HepG2 (cell line): ENCODE data around the gene CAMSAP2. TPM values are rescaled to one million over a fixed set of nuclear protein-coding genes. Genes with fewer than 3 reads are reported as not detected.

Source experiments
- ATAC-seq: fragments of 200-7000 bp; cut with Tn5 transposase; 3 replicates; pipeline ENCODE4 v1.9.1; 2020; ENCODE audit warnings: mild to moderate bottlenecking, moderate library complexity
- BruUV-seq: library from RNA; stranded (reverse); fragments of 400-500 nt; replicated peaks from 2 replicates; lab custom pipeline; 2021; lab: Mats Ljungman, UMichigan
- CTCF ChIA-PET: fragments of 300-600 bp; formaldehyde crosslinking; extraction: SDS; loops from one replicate; lab custom pipeline; 2021; ENCODE audit warnings: low total read pairs, inconsistent platforms, low intra/inter-chr PET ratio; lab: Yijun Ruan, JAX
- POLR2A ChIA-PET: fragments of 350-600 bp; sonication (Branson Sonifier 250); formaldehyde crosslinking; loops from one replicate; lab custom pipeline; 2020; ENCODE audit warnings: antibody characterized with exemption, inconsistent platforms; lab: Yijun Ruan, JAX
- DNase-seq: peaks from one replicate; pipeline ENCODE4 v3.0.0-alpha.2; 2015; ENCODE audit warnings: low spot score
- FAIRE-seq: peaks from 3 replicates; lab custom pipeline; 2011; peaks lifted over from hg19 to GRCh38; lab: Jason Lieb, UNC
- H2AFZ ChIP-seq: one replicate; pipeline ENCODE4 v1.6.1; 2011; ENCODE audit warnings: low read length, inconsistent platforms
- H3K27ac ChIP-seq: fragments of 300-600 bp; 3 replicates; pipeline ENCODE4 v1.8.0; 2011; ENCODE audit warnings: mixed run types, mild to moderate bottlenecking, mixed read lengths, low read length, inconsistent platforms; ENCODE audit not compliant: insufficient read depth; ENCODE audit errors: extremely low read length
- H3K27me3 ChIP-seq, 2 experiments: fragments of 200-600 bp in 1 of 2; 2 replicates in 1 of 2; 3 replicates in 1 of 2; pipeline versions ENCODE4 v1.6.0 to v1.8.0; 2011; ENCODE audit warnings: low read length in 2 of 2, mild to moderate bottlenecking in 2 of 2, moderate library complexity in 2 of 2, inconsistent platforms in 1 of 2; ENCODE audit not compliant: insufficient read depth in 2 of 2, control insufficient read depth in 1 of 2
- H3K36me3 ChIP-seq, 2 experiments: fragments of 200-600 bp in 1 of 2; replicated peaks in 1 of 2; 2 replicates in 1 of 2; 3 replicates in 1 of 2; pipeline versions ENCODE4 v1.5.1 to v1.8.0; 2011; ENCODE audit warnings: low read length in 2 of 2, inconsistent platforms in 1 of 2; ENCODE audit not compliant: insufficient read depth in 2 of 2, control insufficient read depth in 1 of 2
- H3K4me1 ChIP-seq: 2 replicates; pipeline ENCODE4 v1.5.1; 2012; ENCODE audit warnings: low read length, inconsistent platforms; ENCODE audit not compliant: insufficient read depth
- H3K4me2 ChIP-seq: 2 replicates; pipeline ENCODE4 v1.6.0; 2011; ENCODE audit warnings: low read depth, low read length, inconsistent platforms
- H3K4me3 ChIP-seq, 3 experiments: fragments of 200-600 bp in 1 of 3; sonication (generic), shearing (Covaris generic) in 1 of 3; replicated peaks in 1 of 3; 2 replicates each; pipeline ENCODE4 v1.5.1; 2011 to 2016; ENCODE audit warnings: low read length in 3 of 3, inconsistent platforms in 2 of 3, low read depth in 2 of 3, mild to moderate bottlenecking in 2 of 3, control low read depth in 1 of 3, mixed read lengths in 1 of 3; ENCODE audit not compliant: insufficient read depth in 1 of 3
- H3K79me2 ChIP-seq: one replicate; pipeline ENCODE4 v1.6.1; 2011; ENCODE audit warnings: low read length, inconsistent platforms; ENCODE audit not compliant: insufficient read depth
- H3K9ac ChIP-seq: 2 replicates; pipeline ENCODE4 v1.6.0; 2011; ENCODE audit warnings: mild to moderate bottlenecking, low read depth, low read length, inconsistent platforms; ENCODE audit not compliant: insufficient read depth
- H3K9me3 ChIP-seq: 2 replicates; pipeline ENCODE4 v1.5.1; 2012; ENCODE audit warnings: mild to moderate bottlenecking, low read length
- H4K20me1 ChIP-seq: 2 replicates; pipeline ENCODE4 v1.6.0; 2011; ENCODE audit warnings: inconsistent platforms, mild to moderate bottlenecking, low read length, moderate library complexity; ENCODE audit not compliant: insufficient read depth
- GABPB1 ChIP-seq: IDR thresholded peaks from 2 replicates; pipeline ENCODE4 v1.6.1; 2016; ENCODE audit warnings: mild to moderate bottlenecking, missing genetic modification reagents, moderate library complexity, missing compliant biosample characterization
- GPN1 ChIP-seq: sonication (generic); formaldehyde crosslinking; IDR thresholded peaks from 2 replicates; pipeline ENCODE4 v1.5.1; 2020; ENCODE audit warnings: missing genetic modification reagents, borderline replicate concordance
- HOXA9 ChIP-seq: sonication (generic); formaldehyde crosslinking; IDR thresholded peaks from 2 replicates; pipeline ENCODE4 v1.8.1; 2022; ENCODE audit warnings: missing genetic modification reagents, mild to moderate bottlenecking, moderate library complexity, borderline replicate concordance
- MED13 ChIP-seq: sonication (generic); formaldehyde crosslinking; IDR thresholded peaks from 2 replicates; pipeline ENCODE4 v1.5.0; 2020; ENCODE audit warnings: missing genetic modification reagents
- NFYC ChIP-seq: IDR thresholded peaks from 2 replicates; pipeline ENCODE4 v1.6.1; 2016; ENCODE audit warnings: missing genetic modification reagents, missing compliant biosample characterization
- NR2F6 ChIP-seq, 2 experiments: IDR thresholded peaks; 2 replicates each; pipeline ENCODE4 v1.6.1; 2016; ENCODE audit warnings: antibody characterized with exemption in 1 of 2, mild to moderate bottlenecking in 1 of 2
- SIX1 ChIP-seq: sonication (generic); formaldehyde crosslinking; IDR thresholded peaks from 2 replicates; pipeline ENCODE4 v1.4.0; 2020; ENCODE audit warnings: missing genetic modification reagents, borderline replicate concordance
- SMARCE1 ChIP-seq: fragments of 450-650 bp; IDR thresholded peaks from 2 replicates; pipeline ENCODE4 v1.6.1; 2017; ENCODE audit warnings: borderline replicate concordance
- SP5 ChIP-seq: IDR thresholded peaks from 2 replicates; pipeline ENCODE4 v1.6.1; 2016; ENCODE audit warnings: low read depth, borderline replicate concordance
- TRIM24 ChIP-seq: sonication (generic); formaldehyde crosslinking; IDR thresholded peaks from 2 replicates; pipeline ENCODE4 v1.8.0; 2022; ENCODE audit warnings: mild to moderate bottlenecking, missing genetic modification reagents
- ZMYM2 ChIP-seq: sonication (generic); formaldehyde crosslinking; IDR thresholded peaks from 2 replicates; pipeline ENCODE4 v1.8.0; 2022; ENCODE audit warnings: mild to moderate bottlenecking, missing genetic modification reagents
- ZNF317 ChIP-seq: sonication (generic); formaldehyde crosslinking; IDR thresholded peaks from 2 replicates; pipeline ENCODE4 v1.5.0; 2020; ENCODE audit warnings: mild to moderate bottlenecking, missing genetic modification reagents
- ZNF687 ChIP-seq: sonication (generic); formaldehyde crosslinking; IDR thresholded peaks from 2 replicates; pipeline ENCODE4 v1.5.1; 2020; ENCODE audit warnings: mild to moderate bottlenecking, missing genetic modification reagents, moderate library complexity
- ZNF703 ChIP-seq: sonication (generic); formaldehyde crosslinking; IDR thresholded peaks from 2 replicates; pipeline ENCODE4 v1.5.1; 2020; ENCODE audit warnings: missing genetic modification reagents, mild to moderate bottlenecking, moderate library complexity, borderline replicate concordance
- ZNF713 ChIP-seq: sonication (generic); formaldehyde crosslinking; IDR thresholded peaks from 2 replicates; pipeline ENCODE4 v1.4.0; 2020; ENCODE audit warnings: mild to moderate bottlenecking, missing genetic modification reagents
- WGBS: methylation state at CpG from one replicate; pipeline ENCODE4 v1.1.6; 2017; ENCODE audit warnings: low lambda C conversion rate; 5-methylcytosine and 5-hydroxymethylcytosine counted together
- in situ Hi-C: cut with HindIII; loops from 2 replicates; pipeline ENCODE4 v1.10.0; 2017; ENCODE audit warnings: low pct_unique_long_range_greater_than_20kb; ENCODE audit not compliant: extremely low pct_ligation_motif_present
- intact Hi-C: fragments of 100-400 bp; cut with micrococcal nuclease; formaldehyde crosslinking; loops from one replicate; pipeline ENCODE4 v1.10.0; 2022; ENCODE audit not compliant: unreplicated experiment
- polyA plus RNA-seq, 8 experiments: library from polyadenylated mRNA; depleted of rRNA in 3 of 8; stranded (reverse) in 7 of 8; unstranded in 1 of 8; fragments of >200 nt; fragmentation: Illumina TruSeq in 4 of 8; extraction: Trizol in 4 of 8; gene quantifications; 2 replicates each; pipeline versions ENCODE4 v1.2.1 to v1.2.3, GENCODE V29; 2011 to 2016; ENCODE audit warnings: low read depth in 4 of 8, missing spikeins in 1 of 8, mixed read lengths in 1 of 8; ENCODE audit not compliant: insufficient read depth in 1 of 8
- total RNA-seq, 5 experiments: library from RNA; depleted of rRNA; stranded (reverse); fragments of >200 nt; fragmentation: Illumina TruSeq; extraction: Trizol; gene quantifications; 2 replicates each; pipeline ENCODE4 v1.2.3, GENCODE V29; 2016; ENCODE audit warnings: low read depth in 1 of 5
- TF ChIP-seq, protein P1 (sequence below): sonication (generic); formaldehyde crosslinking; IDR thresholded peaks from 2 replicates; pipeline ENCODE4 v1.5.0; 2020; ENCODE audit warnings: missing genetic modification reagents, mild to moderate bottlenecking, borderline replicate concordance
- TF ChIP-seq, protein P2 (sequence below): sonication (generic); formaldehyde crosslinking; IDR thresholded peaks from 2 replicates; pipeline ENCODE4 v1.8.1; 2023; ENCODE audit warnings: mild to moderate bottlenecking, missing genetic modification reagents
- TF ChIP-seq, protein P3 (sequence below): sonication (generic); formaldehyde crosslinking; IDR thresholded peaks from 2 replicates; pipeline ENCODE4 v1.8.1; 2023; ENCODE audit warnings: missing genetic modification reagents, mild to moderate bottlenecking, borderline replicate concordance

Gene CAMSAP2
- total and polyA plus RNA-seq, 2 of the 13 experiments (the other 11 are each of a cell fraction or from before 2014, with no cell fraction given): 3.4 to 8.2 TPM

DNA sequence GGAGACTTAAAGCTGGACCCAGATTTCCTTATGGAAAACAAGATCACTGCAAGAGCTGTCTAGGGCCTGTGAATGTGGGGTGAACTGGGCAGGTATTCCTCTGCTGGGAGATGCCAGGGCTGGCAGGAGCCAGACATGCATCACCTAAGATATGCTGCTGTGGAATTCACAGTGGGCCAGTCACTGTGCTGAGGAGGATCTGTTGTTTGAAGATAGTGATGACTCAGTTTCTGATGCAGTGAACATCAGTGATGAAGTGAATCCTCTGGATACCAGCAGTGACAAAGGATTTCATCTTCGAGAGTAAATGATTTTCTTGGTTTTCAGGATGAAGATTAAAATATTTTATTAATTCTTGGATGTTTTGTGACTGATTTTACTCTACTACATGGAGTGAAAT is 29.9 kb upstream of the CAMSAP2 start (continued):
- TF ChIP-seq ZNF317: no peak
- TF ChIP-seq TRIM24: no peak
- TF ChIP-seq GABPB1 (CRISPR knock-in tag): no peak
- no peak for TF ChIP-seq HOXA9
- TF ChIP-seq, protein P1, sequence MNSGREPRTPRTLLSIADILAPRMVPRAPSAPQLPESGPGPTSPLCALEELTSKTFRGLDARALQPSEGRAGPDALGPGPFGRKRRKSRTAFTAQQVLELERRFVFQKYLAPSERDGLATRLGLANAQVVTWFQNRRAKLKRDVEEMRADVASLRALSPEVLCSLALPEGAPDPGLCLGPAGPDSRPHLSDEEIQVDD (CRISPR knock-in tag): no peak

DNA sequence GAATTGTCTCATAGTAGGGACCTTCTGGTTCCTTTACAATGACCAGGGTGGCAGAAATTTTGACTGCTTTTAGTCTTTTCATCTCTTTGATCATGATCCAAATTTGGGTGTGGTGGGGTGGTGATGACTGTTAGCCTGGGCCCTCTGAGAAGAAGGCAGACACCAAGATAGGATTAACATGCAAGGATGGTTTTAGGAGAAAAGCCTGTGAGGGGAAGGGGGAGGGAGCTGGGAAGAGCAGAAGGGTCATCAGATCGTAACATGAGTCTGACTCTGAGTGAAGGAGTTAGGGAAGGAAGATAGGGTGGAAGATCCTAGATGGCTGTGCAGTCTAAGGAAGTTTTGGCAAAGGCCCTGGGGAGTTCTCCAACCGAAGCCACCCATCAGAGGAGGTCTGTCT is 28.5 kb upstream of the CAMSAP2 start:
- no TSS peak for BruUV-seq
- H3K4me3 ChIP-seq: no peak overlapping the region
- WGBS: 15% methylated on average over 2 of the region's 2 CpGs
- POLR2A ChIA-PET: no interaction called here
- H3K27me3 ChIP-seq: no peaks in the 10 kb centered on the region
- no peaks in the 10 kb centered on the region for H3K9me3 ChIP-seq
- CTCF ChIA-PET: no interaction called here
- no peaks in the 10 kb centered on the region for H3K79me2 ChIP-seq
- FAIRE-seq (no peak), DNase-seq (no peak), ATAC-seq (no peak)
- intact Hi-C loops (no loop called here), in situ Hi-C loops (no loop called here)
- no peaks in the 10 kb centered on the region for H4K20me1 ChIP-seq
- no peak overlapping the region for H3K27ac ChIP-seq
- H2AFZ ChIP-seq: no peak overlapping the region
- no peak overlapping the region for H3K9ac ChIP-seq
- no peaks in the 10 kb centered on the region for H3K4me1 ChIP-seq
- no peaks in the 10 kb centered on the region for H3K36me3 ChIP-seq
- no peak overlapping the region for H3K4me2 ChIP-seq
- TF ChIP-seq, protein P2, sequence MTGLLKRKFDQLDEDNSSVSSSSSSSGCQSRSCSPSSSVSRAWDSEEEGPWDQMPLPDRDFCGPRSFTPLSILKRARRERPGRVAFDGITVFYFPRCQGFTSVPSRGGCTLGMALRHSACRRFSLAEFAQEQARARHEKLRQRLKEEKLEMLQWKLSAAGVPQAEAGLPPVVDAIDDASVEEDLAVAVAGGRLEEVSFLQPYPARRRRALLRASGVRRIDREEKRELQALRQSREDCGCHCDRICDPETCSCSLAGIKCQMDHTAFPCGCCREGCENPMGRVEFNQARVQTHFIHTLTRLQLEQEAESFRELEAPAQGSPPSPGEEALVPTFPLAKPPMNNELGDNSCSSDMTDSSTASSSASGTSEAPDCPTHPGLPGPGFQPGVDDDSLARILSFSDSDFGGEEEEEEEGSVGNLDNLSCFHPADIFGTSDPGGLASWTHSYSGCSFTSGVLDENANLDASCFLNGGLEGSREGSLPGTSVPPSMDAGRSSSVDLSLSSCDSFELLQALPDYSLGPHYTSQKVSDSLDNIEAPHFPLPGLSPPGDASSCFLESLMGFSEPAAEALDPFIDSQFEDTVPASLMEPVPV: no peak
- TF ChIP-seq MED13 (CRISPR knock-in tag) (no peak), ZNF713 (no peak), NR2F6 (IDR thresholded peaks at IDR 0.05) (no peak), NR2F6 (CRISPR knock-in tag; IDR thresholded peaks at IDR 0.05) (no peak), SP5 (no peak), ZNF703 (CRISPR knock-in tag) (no peak), NFYC (no peak), GPN1 (no peak), ZMYM2 (CRISPR knock-in tag) (no peak), SIX1 (CRISPR knock-in tag) (no peak), ZNF687 (CRISPR knock-in tag) (no peak), SMARCE1 (no peak)
- TF ChIP-seq, protein P3, sequence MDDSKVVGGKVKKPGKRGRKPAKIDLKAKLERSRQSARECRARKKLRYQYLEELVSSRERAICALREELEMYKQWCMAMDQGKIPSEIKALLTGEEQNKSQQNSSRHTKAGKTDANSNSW (CRISPR knock-in tag): no peak
